Mesothelial cell of epicardium (in vitro differentiated cells): ENCODE measurements around the gene ZXDC. TPM values are rescaled to one million over a fixed set of nuclear protein-coding genes. Genes with fewer than 3 reads are reported as not detected.

Source experiments
- DNase-seq, 2 experiments: peaks; one replicate each; pipeline ENCODE4 v3.0.0; 2021; ENCODE audit warnings: low spot score in 2 of 2; ENCODE audit not compliant: unreplicated experiment in 2 of 2
- H3K27ac Mint-ChIP-seq: 2 replicates; pipeline ENCODE4 v1.8.0; 2021; ENCODE audit warnings: mixed read lengths
- H3K27me3 Mint-ChIP-seq: 2 replicates; pipeline ENCODE4 v1.8.0; 2021; ENCODE audit warnings: low read depth, mixed read lengths
- H3K36me3 Mint-ChIP-seq: 2 replicates; pipeline ENCODE4 v1.8.0; 2021; ENCODE audit warnings: mixed read lengths
- H3K4me1 Mint-ChIP-seq: 2 replicates; pipeline ENCODE4 v1.8.0; 2021; ENCODE audit warnings: mixed read lengths
- H3K4me3 Mint-ChIP-seq: 2 replicates; pipeline ENCODE4 v1.8.0; 2021; ENCODE audit warnings: mild to moderate bottlenecking, moderate library complexity, mixed read lengths
- H3K9me3 Mint-ChIP-seq: 2 replicates; pipeline ENCODE4 v1.8.0; 2021; ENCODE audit warnings: mixed read lengths
- total RNA-seq: library from RNA; stranded (reverse); gene quantifications from 3 replicates; pipeline ENCODE4 v1.2.1, GENCODE V29; 2021
- TF ChIP-seq, protein P1 (sequence below): fragments of 200-600 bp; sonication (generic); IDR thresholded peaks from one replicate; pipeline ENCODE4 v1.5.0; 2021; ENCODE audit warnings: antibody characterized with exemption; ENCODE audit not compliant: unreplicated experiment

Gene ZXDC
- total RNA-seq, 1 donor from 2014 or later: 34.2 TPM

DNA sequence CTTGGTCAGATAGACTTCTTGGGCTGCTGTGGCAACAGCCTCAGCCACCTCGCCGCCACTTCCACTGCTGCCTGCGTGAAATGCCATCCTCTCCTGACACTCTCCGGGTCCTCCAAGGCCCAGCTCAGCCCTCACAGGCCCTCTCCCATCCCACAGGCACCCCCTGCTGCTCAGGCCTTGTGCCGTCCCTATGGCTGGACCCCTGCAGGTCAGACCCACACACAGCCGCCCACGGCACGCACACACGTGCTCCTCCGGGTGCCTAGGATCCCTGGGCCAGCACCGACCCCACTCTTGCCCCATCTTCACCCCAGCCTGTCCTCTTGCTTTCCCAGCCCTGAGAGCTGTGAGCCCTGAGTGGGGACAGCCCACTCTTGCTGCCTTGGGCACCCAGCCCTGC is 61.3 kb downstream of the ZXDC start:
- peaks cover 4% of the 10 kb centered on the region for H3K4me1 Mint-ChIP-seq
- H3K9me3 Mint-ChIP-seq: no peaks in the 10 kb centered on the region
- no peak overlapping the region for H3K27ac Mint-ChIP-seq
- TF ChIP-seq, protein P1, sequence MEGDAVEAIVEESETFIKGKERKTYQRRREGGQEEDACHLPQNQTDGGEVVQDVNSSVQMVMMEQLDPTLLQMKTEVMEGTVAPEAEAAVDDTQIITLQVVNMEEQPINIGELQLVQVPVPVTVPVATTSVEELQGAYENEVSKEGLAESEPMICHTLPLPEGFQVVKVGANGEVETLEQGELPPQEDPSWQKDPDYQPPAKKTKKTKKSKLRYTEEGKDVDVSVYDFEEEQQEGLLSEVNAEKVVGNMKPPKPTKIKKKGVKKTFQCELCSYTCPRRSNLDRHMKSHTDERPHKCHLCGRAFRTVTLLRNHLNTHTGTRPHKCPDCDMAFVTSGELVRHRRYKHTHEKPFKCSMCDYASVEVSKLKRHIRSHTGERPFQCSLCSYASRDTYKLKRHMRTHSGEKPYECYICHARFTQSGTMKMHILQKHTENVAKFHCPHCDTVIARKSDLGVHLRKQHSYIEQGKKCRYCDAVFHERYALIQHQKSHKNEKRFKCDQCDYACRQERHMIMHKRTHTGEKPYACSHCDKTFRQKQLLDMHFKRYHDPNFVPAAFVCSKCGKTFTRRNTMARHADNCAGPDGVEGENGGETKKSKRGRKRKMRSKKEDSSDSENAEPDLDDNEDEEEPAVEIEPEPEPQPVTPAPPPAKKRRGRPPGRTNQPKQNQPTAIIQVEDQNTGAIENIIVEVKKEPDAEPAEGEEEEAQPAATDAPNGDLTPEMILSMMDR: no peak
- H3K4me3 Mint-ChIP-seq: no peak overlapping the region
- no peaks in the 10 kb centered on the region for H3K36me3 Mint-ChIP-seq
- H3K27me3 Mint-ChIP-seq: peaks cover 20% of the 10 kb centered on the region
- DNase-seq: no peak

DNA sequence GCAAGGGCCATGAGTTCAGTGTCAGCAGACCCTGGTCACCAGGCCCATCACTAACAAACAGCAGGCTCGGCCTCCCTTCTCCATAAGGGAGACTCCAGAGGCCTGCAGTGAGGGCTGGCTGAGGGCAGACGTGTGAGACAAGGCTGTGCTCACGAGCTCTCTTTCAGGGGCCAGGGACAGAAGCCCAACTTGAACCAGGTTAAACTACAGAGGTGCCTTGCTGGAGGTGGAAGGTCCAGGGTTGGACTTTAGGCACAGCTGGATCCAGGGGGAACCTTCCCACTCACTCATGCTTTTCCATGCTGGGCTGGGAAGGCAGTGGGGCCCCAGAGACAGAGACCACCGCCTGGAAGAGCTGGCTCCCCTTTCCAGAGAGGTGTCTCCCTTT is 62.0 kb downstream of the ZXDC start:
- Mint-ChIP-seq H3K4me1 (peaks cover 4% of the 10 kb centered on the region), H3K27ac (no peak overlapping the region), H3K27me3 (peaks cover 24% of the 10 kb centered on the region), H3K9me3 (no peaks in the 10 kb centered on the region), H3K36me3 (no peaks in the 10 kb centered on the region), H3K4me3 (no peak overlapping the region)
- no peak for DNase-seq
- TF ChIP-seq, protein P1: no peak

DNA sequence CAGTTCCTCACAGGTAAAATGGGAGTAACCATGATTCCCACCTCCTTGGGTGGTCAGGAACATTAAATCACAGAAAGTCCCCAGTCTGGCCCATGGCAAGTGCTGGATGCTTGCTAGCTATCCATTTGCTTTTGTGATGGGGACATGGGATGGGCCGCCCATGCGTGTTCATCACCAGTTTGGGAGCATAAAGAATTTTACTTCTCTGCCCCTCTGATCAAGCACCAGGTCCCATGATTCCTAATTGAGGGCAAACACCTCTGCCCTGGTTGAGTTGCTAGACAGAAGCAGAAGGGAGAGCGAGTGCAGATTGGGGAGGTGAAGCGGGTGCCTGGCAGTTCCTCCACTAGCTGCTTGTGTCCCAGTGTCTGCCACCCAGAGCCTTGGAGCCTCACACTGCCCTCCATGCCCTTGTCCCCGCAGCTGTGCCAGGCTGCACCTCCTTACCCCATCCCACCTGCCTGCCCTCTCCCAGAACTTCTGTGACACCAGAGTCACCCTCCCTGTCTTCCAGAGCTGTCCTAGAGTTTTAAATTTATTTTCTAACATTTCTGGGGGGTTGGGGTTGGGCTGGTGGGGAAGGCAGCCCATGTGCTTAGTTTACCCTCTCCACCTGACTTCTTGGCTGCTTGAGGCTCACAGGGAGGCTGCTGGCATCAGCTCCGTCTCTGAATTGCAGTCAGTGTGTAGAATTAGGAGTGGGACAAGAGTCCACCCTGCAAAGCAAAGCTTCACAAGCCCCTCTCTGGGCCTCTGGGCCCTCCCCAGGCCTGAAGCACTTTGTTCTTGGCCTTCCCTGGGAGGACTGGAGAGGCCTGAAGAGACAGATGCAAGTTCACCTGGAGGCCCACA is 62.6 kb downstream of the ZXDC start:
- H3K27ac Mint-ChIP-seq: no peak overlapping the region
- H3K27me3 Mint-ChIP-seq: peaks cover 30% of the 10 kb centered on the region
- H3K9me3 Mint-ChIP-seq: no peaks in the 10 kb centered on the region
- H3K4me3 Mint-ChIP-seq: no peak overlapping the region
- DNase-seq: no peak
- TF ChIP-seq, protein P1: no peak
- H3K36me3 Mint-ChIP-seq: no peaks in the 10 kb centered on the region
- peaks cover 4% of the 10 kb centered on the region for H3K4me1 Mint-ChIP-seq

DNA sequence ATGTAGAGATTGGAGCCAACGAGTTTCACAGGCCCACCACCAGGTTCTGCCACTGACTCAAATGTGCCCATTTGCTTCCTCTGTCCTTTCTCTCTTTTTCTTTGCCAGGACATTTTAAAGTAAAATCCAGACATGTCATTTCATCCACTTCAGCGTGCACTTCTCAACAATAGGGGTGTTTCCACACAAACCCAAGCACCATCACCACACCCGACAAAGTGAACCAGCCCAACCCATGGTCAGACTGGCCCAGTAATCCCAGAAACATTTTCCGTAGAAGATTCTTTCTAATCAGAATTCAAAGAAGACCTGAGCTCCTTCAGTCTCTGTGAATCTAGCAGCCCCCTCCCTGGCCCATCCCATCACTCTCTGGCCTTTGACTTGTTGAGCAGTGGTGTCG is 67.6 kb downstream of the ZXDC start:
- H3K4me3 Mint-ChIP-seq: no peak overlapping the region
- peaks cover 34% of the 10 kb centered on the region for H3K27me3 Mint-ChIP-seq
- H3K9me3 Mint-ChIP-seq: no peaks in the 10 kb centered on the region
- no peaks in the 10 kb centered on the region for H3K36me3 Mint-ChIP-seq
- H3K27ac Mint-ChIP-seq: no peak overlapping the region
- TF ChIP-seq, protein P1: no peak
- H3K4me1 Mint-ChIP-seq: no peaks in the 10 kb centered on the region
- DNase-seq: no peak

DNA sequence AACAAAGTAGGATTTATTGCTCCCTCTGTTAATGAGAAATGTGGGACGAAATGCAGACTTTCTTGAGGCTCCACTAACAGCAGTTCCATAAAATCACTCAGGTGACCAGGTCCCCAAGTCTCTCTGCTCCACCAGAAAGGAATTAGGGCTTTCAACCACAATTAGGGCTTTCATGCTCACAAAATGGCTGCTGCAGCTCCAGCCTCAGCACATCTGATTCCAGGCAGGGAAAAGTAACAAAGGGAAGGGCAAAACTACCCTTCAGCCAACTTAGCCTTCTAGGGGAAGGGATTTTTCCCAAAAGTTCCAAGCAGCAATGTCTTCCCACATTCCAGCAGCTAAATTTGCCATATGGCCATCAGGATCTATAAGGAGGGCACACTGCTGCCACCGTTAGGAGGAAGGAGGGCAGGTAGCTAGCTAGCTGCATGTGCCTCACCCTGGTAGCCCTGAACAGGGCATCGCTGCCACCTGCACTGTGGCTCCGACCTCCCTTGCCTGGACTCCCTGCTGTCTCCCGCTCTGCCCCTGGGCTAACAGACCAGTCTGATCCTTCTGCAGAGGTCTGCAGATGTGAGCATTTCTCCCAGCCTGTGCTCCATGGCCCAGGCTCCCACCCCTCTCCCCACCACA is 68.2 kb downstream of the ZXDC start:
- TF ChIP-seq, protein P1: no peak
- H3K4me1 Mint-ChIP-seq: no peaks in the 10 kb centered on the region
- DNase-seq: no peak
- peaks cover 35% of the 10 kb centered on the region for H3K27me3 Mint-ChIP-seq
- H3K9me3 Mint-ChIP-seq: no peaks in the 10 kb centered on the region
- no peaks in the 10 kb centered on the region for H3K36me3 Mint-ChIP-seq
- H3K27ac Mint-ChIP-seq: no peak overlapping the region
- no peak overlapping the region for H3K4me3 Mint-ChIP-seq
